GM18519 (cell line): Measurements from ENCODE around the gene GRHPR.

Experiments used
- ATAC-seq: cut with Tn5 transposase; IDR thresholded peaks from one replicate; pipeline ENCODE4 v1.9.1; 2021; ENCODE audit warnings: mild to moderate bottlenecking, moderate library complexity; ENCODE audit not compliant: unreplicated experiment, low FRiP score

GRHPR gene

DNA sequence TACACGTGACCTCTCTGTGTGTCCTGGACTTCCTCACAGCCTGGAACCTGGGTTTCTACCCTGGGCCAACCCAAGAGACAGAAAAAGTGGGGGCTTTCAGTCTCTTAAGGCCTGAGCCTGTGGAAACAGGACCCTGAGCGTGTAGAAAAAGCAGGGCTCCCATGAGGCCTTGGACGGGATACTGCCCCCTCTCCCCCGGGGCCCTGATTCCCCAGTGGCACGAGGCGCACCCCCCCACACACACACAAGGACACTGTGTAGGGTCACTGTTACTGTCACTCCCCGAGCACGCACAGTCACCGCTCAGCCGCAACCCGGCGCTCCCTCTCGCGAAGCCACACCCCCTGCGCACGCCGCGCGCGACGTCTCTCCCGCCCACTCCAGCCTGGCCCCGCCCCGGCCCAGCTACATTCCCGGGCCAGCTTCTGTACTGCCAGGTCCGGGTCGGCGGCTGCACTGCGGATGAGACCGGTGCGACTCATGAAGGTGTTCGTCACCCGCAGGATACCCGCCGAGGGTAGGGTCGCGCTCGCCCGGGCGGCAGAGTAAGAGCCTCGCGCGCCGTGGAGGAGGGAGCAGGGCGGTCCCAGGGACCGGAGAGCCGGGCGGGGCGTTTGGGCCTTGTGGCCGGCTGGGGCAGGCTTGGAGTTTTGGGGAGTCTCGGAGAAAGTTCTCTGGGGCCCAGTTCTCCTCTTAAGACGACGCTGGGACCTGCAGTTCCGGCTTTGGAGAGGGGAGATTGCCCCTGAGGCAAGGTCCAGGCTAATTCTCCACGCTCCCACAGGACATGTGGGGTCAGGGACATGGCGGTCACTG, at the start of gene GRHPR:
Gene GRHPR, plus strand, starts transcription at position 408 of the 816 bp plus-strand sequence. Its CDS starts 55 bp downstream, at position 463.
- peak; percentile 78 for ATAC-seq

GRCh38 chr9:37372839-37373238, 49.7 kb upstream of the GRHPR start:
- no peak for ATAC-seq

DNA sequence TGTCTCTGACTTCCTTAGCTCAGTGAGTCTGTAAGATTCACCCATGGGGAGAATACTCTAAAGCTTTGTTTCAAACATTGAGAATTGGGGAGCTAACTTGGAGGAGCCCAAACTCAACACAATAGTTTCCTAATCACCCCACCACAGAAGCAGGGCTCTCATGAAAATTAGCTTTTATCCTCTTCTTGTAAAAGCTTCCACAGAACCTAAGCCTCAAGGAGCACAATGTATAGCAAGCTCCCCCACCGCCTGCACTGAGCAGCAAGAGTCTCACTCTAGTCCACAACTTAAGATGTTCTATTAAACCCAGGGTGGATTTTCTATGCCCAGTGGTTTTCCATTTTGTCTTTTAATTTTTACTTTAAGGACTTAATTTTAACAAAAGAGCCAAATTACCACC, 48.9 kb upstream of the GRHPR start:
- ATAC-seq: no peak

DNA sequence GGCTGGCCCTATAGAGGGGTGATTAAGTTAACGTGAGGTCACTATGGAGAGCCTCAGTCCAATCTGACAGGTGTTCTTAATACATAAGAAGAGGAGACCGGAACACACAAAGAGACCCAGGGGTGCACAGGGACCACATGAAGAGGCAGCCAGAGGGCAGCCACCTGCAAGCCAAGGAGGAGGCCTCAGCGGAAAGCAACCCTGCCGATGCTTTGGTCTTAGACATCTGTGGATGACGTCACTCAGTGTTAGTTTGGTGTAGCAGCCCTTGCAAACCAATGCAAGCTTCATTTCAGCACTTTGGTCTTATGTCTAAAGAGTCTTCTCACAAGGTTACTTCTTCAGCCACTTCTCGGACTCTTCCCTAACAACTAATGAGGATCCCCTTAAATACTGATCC, 47.6 kb upstream of the GRHPR start:
- peak; percentile 41 for ATAC-seq

DNA sequence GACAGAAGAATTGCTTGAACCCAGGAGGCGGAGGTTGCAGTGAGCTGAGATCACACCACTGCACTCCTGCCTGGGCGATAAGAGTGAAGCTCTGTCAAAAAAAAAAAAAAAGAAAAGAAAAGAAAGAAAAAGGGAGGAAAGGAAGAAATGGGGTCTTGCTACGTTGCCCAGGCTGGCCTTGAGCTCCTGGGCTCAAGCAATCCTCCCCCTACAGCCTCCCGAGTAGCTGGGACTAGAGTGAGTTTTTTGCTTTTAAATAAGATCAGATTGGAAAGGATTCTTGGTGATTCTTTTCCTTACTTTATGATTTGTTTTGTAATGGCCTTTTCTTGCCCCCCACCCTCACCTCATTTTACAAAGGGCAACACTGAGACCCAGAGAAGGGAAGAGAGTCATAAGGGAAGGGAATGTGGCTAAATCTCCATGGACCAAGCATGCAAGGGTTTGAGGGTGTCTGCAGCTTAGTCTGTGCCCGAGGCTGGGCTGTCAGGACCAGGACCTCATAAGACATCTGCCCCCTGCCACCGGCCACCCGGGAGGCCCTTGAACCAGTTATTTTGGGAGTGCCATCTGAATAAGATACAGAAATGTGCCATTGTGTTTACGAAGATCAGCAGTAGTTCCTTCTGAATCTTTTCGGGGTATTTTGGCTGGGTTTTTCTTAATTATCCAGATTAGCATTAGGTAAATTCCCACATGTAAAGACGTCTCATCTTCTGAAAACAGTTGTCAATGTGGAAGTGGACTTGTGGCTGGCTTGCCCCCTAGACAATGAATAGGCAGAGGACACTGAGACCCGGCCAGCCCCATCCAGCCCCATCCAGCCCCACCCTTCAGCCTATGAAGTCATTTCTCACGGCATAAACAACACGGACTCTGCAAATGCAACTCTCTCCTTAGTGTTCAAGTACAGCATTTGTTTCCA, 44.5 kb upstream of the GRHPR start:
- no peak for ATAC-seq

GRCh38 chr9:37378613-37379004, 43.9 kb upstream of the GRHPR start:
- no peak for ATAC-seq

- no peak for ATAC-seq
These were observed 42.7 kb upstream of the GRHPR start for GRCh38 chr9:37379835-37380234.

- no peak for ATAC-seq
These were observed 41.9 kb upstream of the GRHPR start for GRCh38 chr9:37380570-37380969.

DNA sequence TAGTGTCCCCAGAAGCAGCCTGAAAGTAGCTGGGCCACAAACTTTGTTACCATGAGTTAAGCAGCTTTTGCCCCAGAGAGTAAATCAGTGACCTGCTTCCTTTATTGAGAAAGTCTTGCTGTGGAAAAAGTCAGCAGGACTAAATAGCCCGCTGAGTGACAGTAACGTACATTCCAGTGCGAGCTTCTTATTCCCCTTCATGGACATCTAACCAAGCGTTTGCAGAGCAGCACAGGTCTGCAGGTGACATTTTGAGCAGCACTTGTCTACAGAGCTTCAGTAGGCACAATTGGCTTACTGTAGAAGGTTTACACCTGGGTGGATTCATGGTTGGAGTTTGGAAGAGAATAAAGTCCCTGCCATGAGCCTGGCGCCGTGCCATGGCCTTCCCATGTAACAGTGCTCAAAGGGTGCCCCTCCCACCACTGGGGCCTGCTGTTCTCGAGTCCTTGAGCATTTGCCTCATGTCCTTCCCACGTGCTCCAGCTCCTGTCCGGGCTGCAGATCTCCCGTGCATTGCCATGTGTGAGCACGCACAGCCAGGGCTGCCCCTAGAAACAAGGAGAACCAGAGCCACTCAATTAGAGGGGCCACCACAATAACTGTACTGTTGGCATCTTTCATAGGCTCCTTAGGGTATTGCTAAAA, 41.3 kb upstream of the GRHPR start:
- ATAC-seq: no peak

- no peak for ATAC-seq
These were observed 40.1 kb upstream of the GRHPR start for GRCh38 chr9:37382161-37382981.

- no peak for ATAC-seq
These were observed 39.5 kb upstream of the GRHPR start for GRCh38 chr9:37382982-37383357.

DNA sequence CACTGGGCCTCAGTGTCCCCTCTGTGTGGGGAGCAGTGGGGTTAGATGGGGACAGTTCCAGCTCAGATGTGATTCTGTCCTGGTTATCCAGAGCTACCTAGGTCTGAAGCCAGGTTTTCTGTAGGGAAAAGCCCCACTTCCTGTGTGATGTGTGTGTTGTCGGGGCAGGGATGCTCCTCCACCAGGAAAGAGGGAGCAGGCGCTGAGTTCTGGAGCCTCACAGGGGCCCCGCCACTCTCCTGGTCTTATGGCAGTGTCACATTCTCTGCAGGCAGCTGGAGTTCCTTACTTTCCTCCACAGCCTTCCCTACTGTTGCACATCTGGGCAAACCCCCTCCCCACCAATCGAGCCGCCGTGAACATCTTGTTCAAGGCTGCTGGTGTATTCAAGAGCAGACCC, 39.1 kb upstream of the GRHPR start:
- ATAC-seq: no peak

GRCh38 chr9:37383876-37384746, 38.4 kb upstream of the GRHPR start:
- no peak for ATAC-seq

GRCh38 chr9:37385286-37385685, 37.2 kb upstream of the GRHPR start:
- no peak for ATAC-seq

GRCh38 chr9:37386988-37387387, 35.5 kb upstream of the GRHPR start:
- ATAC-seq: no peak

GRCh38 chr9:37390759-37391158, 31.7 kb upstream of the GRHPR start:
- ATAC-seq: peak; percentile 64

DNA sequence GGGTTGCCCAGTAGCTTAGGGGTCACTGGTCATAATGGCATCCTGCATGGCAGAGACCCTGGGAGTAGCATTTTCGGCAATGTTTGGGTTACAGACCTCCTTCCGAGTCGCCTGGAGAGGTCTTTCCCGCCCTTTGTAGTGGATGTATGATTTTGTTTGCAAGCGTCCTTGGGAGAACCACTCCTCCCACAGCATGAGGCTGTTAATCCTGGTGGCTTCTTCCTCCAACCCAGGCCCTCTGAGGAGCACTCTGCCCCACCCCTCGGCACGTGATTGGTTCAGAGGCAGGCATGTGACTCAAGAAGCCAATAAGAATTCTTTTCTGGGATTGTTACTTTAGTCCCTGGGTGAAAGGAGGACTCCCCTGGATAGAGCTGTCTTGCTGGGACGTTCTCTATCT, 30.2 kb upstream of the GRHPR start:
- ATAC-seq: no peak

- no peak for ATAC-seq
These were observed 27.3 kb upstream of the GRHPR start for GRCh38 chr9:37395229-37395628.

GRCh38 chr9:37395663-37396062, 26.8 kb upstream of the GRHPR start:
- ATAC-seq: no peak
